GM12864 (cell line): ENCODE results near the gene SLC7A6.

Experiments used
- DNase-seq: peaks from one replicate; pipeline ENCODE4 v3.0.0-alpha.2; 2011; ENCODE audit warnings: low read depth
- H3K4me3 ChIP-seq: 2 replicates; pipeline ENCODE4 v1.5.1; 2011; ENCODE audit warnings: mild to moderate bottlenecking, low read depth, low read length, control low read depth
- TF ChIP-seq, protein P1 (sequence below): IDR thresholded peaks from 2 replicates; pipeline ENCODE4 v1.5.1; 2011; ENCODE audit warnings: low read depth, mild to moderate bottlenecking, moderate library complexity, low read length, control low read depth, inconsistent platforms; ENCODE audit errors: missing control alignments

The SLC7A6 gene

DNA sequence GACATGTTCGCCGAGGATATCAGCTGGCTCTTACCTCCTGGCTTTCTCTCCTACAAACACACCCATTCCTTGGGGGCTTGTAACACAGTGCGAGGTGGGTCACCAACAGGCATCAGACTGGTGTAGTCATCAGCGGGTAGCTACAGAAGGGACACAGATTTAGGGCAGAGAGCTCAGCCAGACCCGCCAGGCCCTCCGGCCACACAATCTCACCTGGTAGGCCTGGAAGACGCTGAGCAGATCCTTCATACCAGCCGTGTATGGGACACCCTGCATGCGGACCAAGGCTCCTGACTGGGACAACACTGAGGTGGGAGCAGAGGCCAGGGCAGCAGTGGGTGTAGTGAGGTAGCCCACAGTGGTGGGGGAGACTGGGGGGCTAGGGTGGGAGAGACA lies 34.2 kb upstream of the SLC7A6 start:
- TF ChIP-seq, protein P1, sequence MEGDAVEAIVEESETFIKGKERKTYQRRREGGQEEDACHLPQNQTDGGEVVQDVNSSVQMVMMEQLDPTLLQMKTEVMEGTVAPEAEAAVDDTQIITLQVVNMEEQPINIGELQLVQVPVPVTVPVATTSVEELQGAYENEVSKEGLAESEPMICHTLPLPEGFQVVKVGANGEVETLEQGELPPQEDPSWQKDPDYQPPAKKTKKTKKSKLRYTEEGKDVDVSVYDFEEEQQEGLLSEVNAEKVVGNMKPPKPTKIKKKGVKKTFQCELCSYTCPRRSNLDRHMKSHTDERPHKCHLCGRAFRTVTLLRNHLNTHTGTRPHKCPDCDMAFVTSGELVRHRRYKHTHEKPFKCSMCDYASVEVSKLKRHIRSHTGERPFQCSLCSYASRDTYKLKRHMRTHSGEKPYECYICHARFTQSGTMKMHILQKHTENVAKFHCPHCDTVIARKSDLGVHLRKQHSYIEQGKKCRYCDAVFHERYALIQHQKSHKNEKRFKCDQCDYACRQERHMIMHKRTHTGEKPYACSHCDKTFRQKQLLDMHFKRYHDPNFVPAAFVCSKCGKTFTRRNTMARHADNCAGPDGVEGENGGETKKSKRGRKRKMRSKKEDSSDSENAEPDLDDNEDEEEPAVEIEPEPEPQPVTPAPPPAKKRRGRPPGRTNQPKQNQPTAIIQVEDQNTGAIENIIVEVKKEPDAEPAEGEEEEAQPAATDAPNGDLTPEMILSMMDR = no peak
- H3K4me3 ChIP-seq = no peak overlapping the region
- no peak for DNase-seq

DNA sequence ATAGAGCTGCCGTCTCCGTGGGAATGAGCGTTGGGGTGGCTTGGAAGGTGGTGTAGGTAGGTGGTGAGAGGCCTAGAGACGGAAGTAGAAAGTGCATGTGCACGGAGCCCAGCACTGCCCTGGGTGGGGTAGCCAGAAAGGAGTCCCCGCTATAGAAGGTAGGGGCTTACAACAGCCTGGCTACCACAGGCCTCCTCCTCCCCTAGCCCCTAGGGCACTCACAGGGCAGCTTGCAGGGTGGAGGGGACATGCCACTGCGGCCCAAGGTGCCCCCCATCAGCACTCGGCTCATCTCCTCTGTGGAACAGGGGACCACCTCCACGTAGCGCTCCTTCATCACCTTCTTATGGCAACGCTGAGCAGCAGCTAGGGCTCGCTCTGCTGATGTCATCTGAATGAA lies 33.4 kb upstream of the SLC7A6 start:
- no peak overlapping the region for H3K4me3 ChIP-seq
- no peak for DNase-seq
- TF ChIP-seq, protein P1 = no peak

DNA sequence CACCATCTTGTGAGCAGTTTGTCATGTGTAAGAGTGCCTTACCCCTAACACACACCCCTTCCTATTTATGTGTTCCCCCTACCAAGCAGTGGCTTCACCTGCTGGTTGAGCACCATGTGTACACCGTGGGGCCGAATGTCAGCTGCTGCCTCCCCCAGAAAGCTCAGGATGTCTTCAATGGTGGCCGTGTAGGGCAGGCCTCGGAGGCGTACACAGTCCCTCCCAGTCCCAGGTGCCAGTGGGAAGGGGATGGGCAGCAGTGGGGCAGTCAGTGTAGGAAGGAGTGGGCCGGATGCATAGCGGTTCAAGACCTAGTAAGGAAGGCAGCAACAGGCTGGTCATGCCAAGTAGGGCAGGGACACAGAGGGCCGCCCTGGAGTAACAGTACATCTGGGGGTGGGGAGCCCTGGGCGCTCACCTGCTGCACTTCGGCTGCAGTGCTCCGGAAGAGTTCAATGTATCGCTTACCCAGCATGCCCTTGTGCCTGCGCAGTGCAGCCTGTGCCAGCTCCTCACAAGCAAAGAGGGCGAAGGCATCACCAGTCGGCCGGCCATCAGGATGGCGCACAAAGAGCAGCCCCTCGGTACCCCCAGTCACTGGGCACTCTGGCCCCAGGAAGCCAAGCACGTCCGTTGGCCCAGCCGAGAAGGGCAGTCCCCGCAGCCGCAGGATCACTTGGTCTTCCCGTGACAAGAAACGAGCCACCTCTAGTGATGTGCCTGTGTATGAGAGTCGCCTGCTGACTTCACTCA lies 32.8 kb upstream of the SLC7A6 start:
- no peak overlapping the region for H3K4me3 ChIP-seq
- TF ChIP-seq, protein P1 = no peak
- no peak for DNase-seq

DNA sequence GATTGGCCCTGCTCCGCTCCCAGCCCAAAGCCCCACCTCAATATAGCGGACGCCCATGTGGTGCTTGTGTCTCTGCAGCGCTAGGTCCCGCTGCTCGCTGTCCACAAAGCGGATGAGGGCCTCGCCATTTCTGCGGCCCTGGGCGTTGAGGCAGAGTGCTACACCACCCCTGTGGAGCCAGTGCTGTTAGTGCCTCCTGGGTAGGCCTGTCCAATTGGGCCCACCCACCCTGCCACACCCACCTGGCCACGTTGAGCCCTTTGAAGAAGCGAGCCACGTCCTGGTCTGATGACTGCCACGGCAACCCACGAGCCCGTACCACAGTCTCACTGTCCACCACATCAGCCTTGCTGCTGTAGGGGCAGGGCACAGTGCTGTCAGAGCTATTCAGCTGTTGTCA lies 32.0 kb upstream of the SLC7A6 start:
- H3K4me3 ChIP-seq = no peak overlapping the region
- no peak for DNase-seq
- TF ChIP-seq, protein P1 = no peak

DNA sequence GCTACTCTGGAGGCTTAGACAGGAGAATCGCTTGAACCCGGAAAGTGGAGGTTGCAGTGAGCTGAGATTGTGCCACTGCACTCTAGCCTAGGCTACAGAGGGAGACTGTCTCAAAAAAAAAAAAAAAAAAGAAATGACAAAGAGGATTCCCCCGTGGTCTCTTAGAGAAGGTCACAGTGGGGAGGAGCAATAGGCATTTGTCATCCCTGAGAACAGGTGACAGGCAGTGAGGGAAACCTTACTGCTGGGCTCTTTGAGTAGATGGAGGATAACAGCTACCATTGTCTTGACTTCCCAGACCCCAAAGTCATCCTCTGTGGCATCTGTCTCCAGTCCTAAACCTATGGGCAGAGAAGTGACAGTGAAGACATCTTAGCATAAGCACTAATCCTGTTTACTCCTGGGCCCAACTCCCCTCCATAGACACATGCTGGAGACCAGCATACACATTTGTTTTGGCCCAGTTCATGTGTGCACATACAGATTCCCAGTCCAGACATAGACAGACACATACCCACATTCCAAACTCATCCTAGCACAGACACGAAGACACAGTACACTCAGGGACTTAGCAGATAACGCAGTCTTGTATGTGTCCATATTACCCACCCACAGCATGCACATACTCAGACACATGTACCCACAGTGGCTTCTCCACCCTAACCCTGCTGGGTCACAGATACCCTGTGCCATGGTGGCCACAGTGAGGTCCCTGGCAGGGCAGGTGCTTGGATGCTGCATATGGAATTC lies 31.1 kb upstream of the SLC7A6 start:
- H3K4me3 ChIP-seq = no peak overlapping the region
- TF ChIP-seq, protein P1 = no peak
- DNase-seq = no peak

DNA sequence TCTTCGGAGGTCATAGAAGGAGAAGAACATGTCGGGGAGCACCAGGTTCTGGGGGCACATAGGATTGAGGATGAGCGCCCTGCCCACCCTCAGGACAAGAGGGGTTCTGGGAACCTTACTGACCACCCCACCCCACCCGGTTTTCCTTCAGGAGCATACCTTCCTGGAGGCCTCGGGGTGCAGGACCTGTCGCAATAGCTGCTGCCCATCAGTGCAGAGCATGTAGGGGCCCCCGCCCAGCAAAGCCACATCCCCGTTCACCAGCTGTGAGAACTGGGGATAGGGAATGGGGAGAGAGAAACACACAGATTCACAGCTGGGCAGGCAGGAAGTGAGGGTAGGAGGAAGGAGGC lies 30.5 kb upstream of the SLC7A6 start:
- TF ChIP-seq, protein P1 = no peak
- H3K4me3 ChIP-seq = no peak overlapping the region
- no peak for DNase-seq
